Progenitor cell of endocrine pancreas (in vitro differentiated cells): ENCODE measurements around the gene TBXA2R. TPM values are rescaled to one million over a fixed set of nuclear protein-coding genes. Genes with fewer than 3 reads are reported as not detected.

Experiments used
- DNase-seq: peaks from one replicate; pipeline ENCODE4 v3.0.0; 2021; ENCODE audit warnings: low spot score; ENCODE audit not compliant: unreplicated experiment
- H3K27ac Mint-ChIP-seq: 2 replicates; pipeline ENCODE4 v1.8.0; 2021; ENCODE audit warnings: mild to moderate bottlenecking, moderate library complexity, mixed read lengths
- H3K27me3 Mint-ChIP-seq: 2 replicates; pipeline ENCODE4 v1.8.0; 2021; ENCODE audit warnings: mixed read lengths
- H3K36me3 Mint-ChIP-seq: 2 replicates; pipeline ENCODE4 v1.8.0; 2022; ENCODE audit warnings: mixed read lengths; ENCODE audit not compliant: insufficient read depth
- H3K4me1 Mint-ChIP-seq: 2 replicates; pipeline ENCODE4 v1.8.0; 2021; ENCODE audit warnings: low read depth, mixed read lengths
- H3K4me3 Mint-ChIP-seq: 2 replicates; pipeline ENCODE4 v1.8.0; 2021; ENCODE audit warnings: low read depth, mild to moderate bottlenecking, moderate library complexity, mixed read lengths
- H3K9me3 Mint-ChIP-seq: 2 replicates; pipeline ENCODE4 v1.8.0; 2021; ENCODE audit warnings: low read depth, mixed read lengths
- total RNA-seq: library from RNA; stranded (reverse); gene quantifications from 2 replicates; pipeline ENCODE4 v1.2.1, GENCODE V29; 2021
- TF ChIP-seq, protein P1 (sequence below): fragments of 200-600 bp; sonication (generic); IDR thresholded peaks from one replicate; pipeline ENCODE4 v1.5.0; 2021; ENCODE audit warnings: antibody characterized with exemption, mild to moderate bottlenecking; ENCODE audit not compliant: unreplicated experiment

Gene TBXA2R
- total RNA-seq, 1 donor from 2014 or later, result not detected

DNA sequence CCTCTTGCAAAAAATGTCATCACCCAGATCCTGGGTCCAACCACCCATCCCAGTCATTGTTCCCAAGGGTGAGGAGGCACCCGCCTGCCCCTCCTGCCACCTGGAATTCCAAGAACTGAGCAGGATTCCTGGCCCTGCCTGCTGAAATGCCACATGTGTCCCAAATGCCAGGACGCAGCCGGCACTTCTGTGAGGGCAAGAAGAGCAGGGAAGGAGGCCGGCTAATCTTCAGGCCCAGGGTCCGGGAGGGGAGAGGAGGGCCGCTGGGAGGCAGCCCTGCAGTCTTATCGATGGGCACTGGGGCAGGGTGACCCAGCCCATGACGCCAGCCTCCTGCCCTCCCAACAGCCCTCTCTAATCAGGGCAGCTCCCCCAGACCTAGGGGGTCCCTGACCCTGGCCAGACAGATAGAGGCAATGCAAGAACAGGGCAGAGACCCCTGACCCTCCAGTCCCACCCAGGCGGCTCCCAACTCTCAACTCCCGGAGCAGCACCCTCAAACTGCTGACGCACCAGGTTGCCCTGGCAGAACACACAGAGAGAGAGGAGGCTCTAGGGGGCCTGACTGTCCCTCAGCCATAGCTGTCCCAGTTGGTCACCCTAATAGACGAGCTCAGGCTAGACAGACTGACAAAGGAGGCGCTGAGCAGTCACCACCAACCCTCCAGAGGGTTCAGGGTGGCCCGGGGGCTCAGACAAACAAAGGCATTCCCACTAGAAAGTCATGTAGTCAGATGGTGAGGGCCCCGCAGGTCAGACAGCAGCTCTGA lies 50.8 kb downstream of the TBXA2R start:
- peak overlapping the region; percentile 29 for H3K27ac Mint-ChIP-seq
- H3K4me3 Mint-ChIP-seq, result peak overlapping the region; percentile 87
- H3K36me3 Mint-ChIP-seq, result no peaks in the 10 kb centered on the region
- peaks cover 9% of the 10 kb centered on the region for H3K4me1 Mint-ChIP-seq
- peaks cover 2% of the 10 kb centered on the region for H3K27me3 Mint-ChIP-seq
- TF ChIP-seq, protein P1, sequence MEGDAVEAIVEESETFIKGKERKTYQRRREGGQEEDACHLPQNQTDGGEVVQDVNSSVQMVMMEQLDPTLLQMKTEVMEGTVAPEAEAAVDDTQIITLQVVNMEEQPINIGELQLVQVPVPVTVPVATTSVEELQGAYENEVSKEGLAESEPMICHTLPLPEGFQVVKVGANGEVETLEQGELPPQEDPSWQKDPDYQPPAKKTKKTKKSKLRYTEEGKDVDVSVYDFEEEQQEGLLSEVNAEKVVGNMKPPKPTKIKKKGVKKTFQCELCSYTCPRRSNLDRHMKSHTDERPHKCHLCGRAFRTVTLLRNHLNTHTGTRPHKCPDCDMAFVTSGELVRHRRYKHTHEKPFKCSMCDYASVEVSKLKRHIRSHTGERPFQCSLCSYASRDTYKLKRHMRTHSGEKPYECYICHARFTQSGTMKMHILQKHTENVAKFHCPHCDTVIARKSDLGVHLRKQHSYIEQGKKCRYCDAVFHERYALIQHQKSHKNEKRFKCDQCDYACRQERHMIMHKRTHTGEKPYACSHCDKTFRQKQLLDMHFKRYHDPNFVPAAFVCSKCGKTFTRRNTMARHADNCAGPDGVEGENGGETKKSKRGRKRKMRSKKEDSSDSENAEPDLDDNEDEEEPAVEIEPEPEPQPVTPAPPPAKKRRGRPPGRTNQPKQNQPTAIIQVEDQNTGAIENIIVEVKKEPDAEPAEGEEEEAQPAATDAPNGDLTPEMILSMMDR, result no peak
- no peaks in the 10 kb centered on the region for H3K9me3 Mint-ChIP-seq
- DNase-seq, result no peak

DNA sequence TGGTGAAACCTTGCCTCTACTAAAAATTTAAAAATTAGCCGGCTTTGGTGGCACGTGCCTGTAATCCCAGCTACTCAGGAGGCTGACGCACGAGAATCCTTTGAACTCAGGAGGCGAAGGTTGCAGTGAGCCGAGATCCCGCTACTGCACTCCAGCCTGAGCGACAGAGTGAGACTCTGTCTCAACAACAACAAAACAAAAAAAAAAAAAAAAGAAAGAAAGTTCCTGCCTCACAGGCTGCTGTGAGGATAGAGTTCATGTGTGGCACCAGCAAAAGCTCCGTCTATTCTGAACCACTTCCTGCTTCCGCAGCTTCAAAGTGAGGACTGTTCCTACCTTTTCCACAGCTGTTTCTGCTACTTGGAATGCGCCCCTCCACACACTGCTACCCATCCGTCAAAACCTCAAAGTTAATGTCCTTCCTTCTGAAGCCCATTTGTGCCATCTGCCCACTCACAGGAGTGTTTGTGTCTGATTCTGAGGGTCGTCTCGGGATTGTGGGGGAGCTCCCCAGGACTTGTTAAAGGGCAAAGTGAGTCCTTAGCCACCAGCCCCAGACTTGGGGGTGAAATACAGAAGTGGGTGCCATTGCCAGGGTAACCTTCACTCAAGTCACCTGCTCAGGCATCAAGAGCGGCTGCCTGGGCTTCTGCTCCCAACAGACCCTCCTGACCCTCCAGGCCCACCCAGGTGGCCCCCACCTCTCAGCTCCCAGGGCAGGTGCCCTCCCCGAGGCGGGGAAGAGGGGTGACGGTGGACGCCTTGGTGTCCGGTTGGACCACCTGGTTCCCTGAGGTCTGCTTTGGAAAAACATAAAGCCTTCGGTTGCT lies 52.2 kb downstream of the TBXA2R start:
- no peak overlapping the region for H3K4me3 Mint-ChIP-seq
- H3K4me1 Mint-ChIP-seq, result peaks cover 9% of the 10 kb centered on the region
- no peaks in the 10 kb centered on the region for H3K9me3 Mint-ChIP-seq
- TF ChIP-seq, protein P1, result no peak
- no peak overlapping the region for H3K27ac Mint-ChIP-seq
- H3K36me3 Mint-ChIP-seq, result no peaks in the 10 kb centered on the region
- DNase-seq, result no peak
- peaks cover 2% of the 10 kb centered on the region for H3K27me3 Mint-ChIP-seq

GRCh38 chr19:3551792-3552095 lies 54.9 kb downstream of the TBXA2R start:
- Mint-ChIP-seq H3K27ac (no peak overlapping the region), H3K4me3 (no peak overlapping the region)
- TF ChIP-seq, protein P1, result no peak

DNA sequence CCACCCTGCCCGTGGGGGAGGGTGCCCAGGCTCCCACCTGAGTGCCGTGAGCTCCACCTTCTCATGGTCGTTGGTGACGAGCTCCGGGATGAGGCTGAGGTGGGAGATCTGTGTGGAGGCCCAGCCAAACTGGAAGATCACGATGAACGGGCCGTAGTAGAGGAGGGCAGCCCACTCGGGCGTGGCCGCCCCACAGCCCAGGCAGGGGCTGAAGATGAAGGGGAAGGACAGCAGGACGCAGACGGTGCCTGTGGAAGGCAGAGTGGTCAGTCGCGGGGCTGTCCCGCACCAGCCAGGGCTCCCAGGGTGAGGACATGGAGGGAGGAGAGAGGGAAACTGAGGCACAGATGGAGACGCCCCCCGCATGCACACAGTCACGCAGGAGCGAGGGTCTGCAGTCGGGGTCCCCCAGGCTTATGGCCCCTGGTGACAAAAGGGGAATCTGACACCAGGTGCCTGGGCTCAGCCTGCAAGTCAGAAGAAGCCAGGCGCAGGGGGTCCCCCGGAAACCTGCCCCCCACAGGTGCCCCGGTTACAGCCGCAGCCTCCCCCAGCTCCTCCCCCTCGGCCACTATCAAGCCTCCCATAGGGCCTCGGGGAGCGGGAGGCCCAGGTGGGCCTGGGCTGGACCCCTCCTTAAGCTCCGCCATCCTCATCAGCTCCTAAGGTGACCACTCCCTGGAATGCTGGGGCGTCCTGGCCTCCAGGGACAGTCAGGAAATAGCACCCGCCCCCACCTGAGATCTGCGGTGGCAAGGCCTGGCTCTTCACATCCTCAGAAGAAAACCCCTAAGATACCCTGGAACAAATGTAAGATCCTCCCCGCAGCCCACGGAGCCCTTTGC lies 55.5 kb downstream of the TBXA2R start:
- Mint-ChIP-seq H3K4me3 (no peak overlapping the region), H3K4me1 (peaks cover 2% of the 10 kb centered on the region), H3K9me3 (no peaks in the 10 kb centered on the region), H3K36me3 (no peaks in the 10 kb centered on the region), H3K27ac (peak overlapping the region; percentile 16), H3K27me3 (no peaks in the 10 kb centered on the region)
- no peak for DNase-seq
- TF ChIP-seq, protein P1, result no peak

More at GRCh38 chr19:3551792-3552095, 54.9 kb downstream of the TBXA2R start:
- Mint-ChIP-seq H3K36me3 (no peaks in the 10 kb centered on the region), H3K27me3 (no peaks in the 10 kb centered on the region), H3K4me1 (peaks cover 8% of the 10 kb centered on the region), H3K9me3 (no peaks in the 10 kb centered on the region)
- no peak for DNase-seq

DNA sequence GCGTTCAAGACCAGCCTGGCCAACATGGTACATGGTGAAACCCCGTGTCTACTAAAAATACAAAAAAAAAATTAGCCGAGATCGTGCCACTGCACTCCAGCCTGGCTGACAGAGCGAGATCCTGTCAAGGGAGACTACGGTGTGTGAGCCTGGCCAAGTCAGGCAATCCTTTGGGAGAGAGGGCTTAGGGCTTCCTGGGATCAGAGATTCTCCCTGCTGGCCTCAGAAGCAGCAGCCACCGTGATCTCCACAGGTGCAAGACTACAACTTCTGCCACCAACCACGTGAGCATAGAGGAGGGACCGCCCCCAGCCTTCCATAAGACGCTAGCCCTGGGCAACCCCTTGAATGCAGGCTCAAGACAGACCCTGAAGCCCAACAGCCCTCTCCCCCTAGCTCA lies 56.9 kb downstream of the TBXA2R start:
- Mint-ChIP-seq H3K27ac (no peak overlapping the region), H3K4me1 (no peaks in the 10 kb centered on the region), H3K4me3 (no peak overlapping the region), H3K9me3 (no peaks in the 10 kb centered on the region), H3K36me3 (peaks cover 3% of the 10 kb centered on the region), H3K27me3 (no peaks in the 10 kb centered on the region)
- TF ChIP-seq, protein P1, result no peak
- no peak for DNase-seq
